Lower leg skin (tissue), 3 donors: ENCODE results near the gene GPR132.

Experiments
- CTCF ChIP-seq, 3 donors: fragments of 450-650 bp; IDR thresholded peaks; one replicate each; pipeline ENCODE4 v1.5.1; 2016; ENCODE audit warnings: antibody characterized with exemption in 3 of 3, mild to moderate bottlenecking in 3 of 3, moderate library complexity in 2 of 3
- POLR2A ChIP-seq, 2 donors: fragments of 450-650 bp; IDR thresholded peaks; one replicate each; pipeline ENCODE4 v1.6.1; 2016 to 2017; ENCODE audit warnings: antibody characterized with exemption in 2 of 2, mild to moderate bottlenecking in 1 of 2, moderate library complexity in 1 of 2

- TF ChIP-seq CTCF (IDR thresholded peaks at IDR 0.05): no peak
- no peak for TF ChIP-seq POLR2A (IDR thresholded peaks at IDR 0.05)
Measured at GRCh38 chr14:105091517-105092170, 26.4 kb upstream of the GPR132 start.
